ENCODE results near the gene CBLN3. TPM values are rescaled to one million over a fixed set of nuclear protein-coding genes. Genes with fewer than 3 reads are reported as not detected.

The CBLN3 gene
- total RNA-seq, 1 donor from 2014 or later: 5.2 TPM

- Mint-ChIP-seq H3K4me3 (ENCODE audit: unreplicated experiment) (no peak overlapping the region), H3K36me3 (ENCODE audit: low read depth) (peaks cover 28% of the 10 kb centered on the region), H3K4me1 (ENCODE audit: low read depth) (no peaks in the 10 kb centered on the region), H3K9me3 (ENCODE audit: low read depth) (no peaks in the 10 kb centered on the region), H3K27me3 (ENCODE audit: low read depth) (no peaks in the 10 kb centered on the region), H3K27ac (ENCODE audit: unreplicated experiment) (no peak overlapping the region)
- no peak for TF ChIP-seq CTCF (IDR thresholded peaks at IDR 0.05)
- no peak for DNase-seq (ENCODE audit: low spot score)
Observed at GRCh38 chr14:24414732-24415420, 14.6 kb downstream of the CBLN3 start.

- H3K27ac Mint-ChIP-seq (ENCODE audit: unreplicated experiment): no peak overlapping the region
- no peaks in the 10 kb centered on the region for H3K27me3 Mint-ChIP-seq (ENCODE audit: low read depth)
- H3K9me3 Mint-ChIP-seq (ENCODE audit: low read depth): no peaks in the 10 kb centered on the region
- peaks cover 28% of the 10 kb centered on the region for H3K36me3 Mint-ChIP-seq (ENCODE audit: low read depth)
- no peak overlapping the region for H3K4me3 Mint-ChIP-seq (ENCODE audit: unreplicated experiment)
- DNase-seq (ENCODE audit: low spot score): no peak
- H3K4me1 Mint-ChIP-seq (ENCODE audit: low read depth): no peaks in the 10 kb centered on the region
- TF ChIP-seq CTCF (IDR thresholded peaks at IDR 0.05): no peak
Observed at GRCh38 chr14:24414077-24414476, 15.4 kb downstream of the CBLN3 start.

GRCh38 chr14:24411443-24412389 lies 17.8 kb downstream of the CBLN3 start:
- Mint-ChIP-seq H3K27ac (ENCODE audit: unreplicated experiment) (no peak overlapping the region), H3K36me3 (ENCODE audit: low read depth) (peaks cover 28% of the 10 kb centered on the region), H3K4me1 (ENCODE audit: low read depth) (no peaks in the 10 kb centered on the region), H3K9me3 (ENCODE audit: low read depth) (no peaks in the 10 kb centered on the region), H3K27me3 (ENCODE audit: low read depth) (no peaks in the 10 kb centered on the region), H3K4me3 (ENCODE audit: unreplicated experiment) (no peak overlapping the region)
- DNase-seq (ENCODE audit: low spot score): no peak
- peak; percentile 81 for TF ChIP-seq CTCF (IDR thresholded peaks at IDR 0.05)

GRCh38 chr14:24409956-24410355 lies 19.5 kb downstream of the CBLN3 start:
- Mint-ChIP-seq H3K4me1 (ENCODE audit: low read depth) (no peaks in the 10 kb centered on the region), H3K27me3 (ENCODE audit: low read depth) (no peaks in the 10 kb centered on the region), H3K27ac (ENCODE audit: unreplicated experiment) (no peak overlapping the region), H3K9me3 (ENCODE audit: low read depth) (no peaks in the 10 kb centered on the region), H3K36me3 (ENCODE audit: low read depth) (peaks cover 28% of the 10 kb centered on the region), H3K4me3 (ENCODE audit: unreplicated experiment) (no peak overlapping the region)
- TF ChIP-seq CTCF (IDR thresholded peaks at IDR 0.05): no peak
- no peak for DNase-seq (ENCODE audit: low spot score)

- Mint-ChIP-seq H3K27me3 (ENCODE audit: low read depth) (no peaks in the 10 kb centered on the region), H3K4me1 (ENCODE audit: low read depth) (peaks cover 3% of the 10 kb centered on the region), H3K36me3 (ENCODE audit: low read depth) (peaks cover 23% of the 10 kb centered on the region), H3K4me3 (ENCODE audit: unreplicated experiment) (no peak overlapping the region), H3K9me3 (ENCODE audit: low read depth) (no peaks in the 10 kb centered on the region), H3K27ac (ENCODE audit: unreplicated experiment) (no peak overlapping the region)
- TF ChIP-seq CTCF (IDR thresholded peaks at IDR 0.05): no peak
- DNase-seq (ENCODE audit: low spot score): no peak
Observed at GRCh38 chr14:24409192-24409591, 20.3 kb downstream of the CBLN3 start.
